Epithelial cell of proximal tubule (primary cell): ENCODE data around the gene GREM2. TPM values are rescaled to one million over a fixed set of nuclear protein-coding genes. Genes with fewer than 3 reads are reported as not detected.

Experiments used
- DNase-seq: peaks from one replicate; pipeline ENCODE4 v3.0.0-alpha.2; 2011; ENCODE audit warnings: low read depth
- H3K4me3 ChIP-seq: 2 replicates; pipeline ENCODE4 v1.5.1; 2011; ENCODE audit warnings: low read depth, mild to moderate bottlenecking, low read length
- CTCF ChIP-seq: conservative IDR thresholded peaks from 2 replicates; pipeline ENCODE4 v1.5.1; 2012; ENCODE audit warnings: low read depth, mild to moderate bottlenecking, low read length
- total RNA-seq: library from RNA; depleted of rRNA; stranded (reverse); fragments of >200 nt; gene quantifications from 2 replicates; pipeline ENCODE4 v1.2.3, GENCODE V29; 2015

The GREM2 gene
- 0.06 TPM in 1 of 2 replicates, not detected in the other for total RNA-seq

GRCh38 chr1:240611619-240612480, at the start of gene GREM2:
TSS of gene GREM2 (minus strand) at chr1:240612155. CDS start at chr1:240493475, 118,680 bp downstream.
- TF ChIP-seq CTCF, result no peak
- DNase-seq, result peak; percentile 4

GRCh38 chr1:240658312-240658960, 46.5 kb upstream of the GREM2 start:
- no peak for TF ChIP-seq CTCF
- no peak overlapping the region for H3K4me3 ChIP-seq
- no peak for DNase-seq

More at GRCh38 chr1:240611619-240612480, at the start of gene GREM2:
- peak within 1 kb of the TSS; percentile 63 for H3K4me3 ChIP-seq

GRCh38 chr1:240656531-240656930, 44.6 kb upstream of the GREM2 start:
- no peak overlapping the region for H3K4me3 ChIP-seq
- no peak for TF ChIP-seq CTCF
- no peak for DNase-seq

- no peak overlapping the region for H3K4me3 ChIP-seq
- no peak for DNase-seq
- TF ChIP-seq CTCF, result no peak
These were observed 41.0 kb upstream of the GREM2 start for GRCh38 chr1:240652961-240653409.

GRCh38 chr1:240652549-240652948, 40.6 kb upstream of the GREM2 start:
- no peak overlapping the region for H3K4me3 ChIP-seq
- no peak for TF ChIP-seq CTCF

GRCh38 chr1:240650877-240651276, 38.9 kb upstream of the GREM2 start:
- no peak overlapping the region for H3K4me3 ChIP-seq
- no peak for TF ChIP-seq CTCF
- no peak for DNase-seq

More at GRCh38 chr1:240652549-240652948, 40.6 kb upstream of the GREM2 start:
- no peak for DNase-seq
